OCI-LY7 (cell line): ENCODE measurements around the gene SERINC2.

ENCODE experiments used
- CTCF ChIP-seq: fragments of 200-600 bp; sonication (generic); conservative IDR thresholded peaks from 2 replicates; pipeline ENCODE4 v1.5.1; 2014; ENCODE audit warnings: mild to moderate bottlenecking, antibody characterized with exemption, low read length, moderate library complexity, mixed read lengths
- EZH2phosphoT487 ChIP-seq: fragments of 200-600 bp; sonication (generic); IDR thresholded peaks from 2 replicates; pipeline ENCODE4 v1.6.1; 2018; ENCODE audit warnings: low read depth, borderline replicate concordance, mild to moderate bottlenecking, mixed run types, antibody characterized with exemption, low read length, moderate library complexity, mixed read lengths

- no peak for TF ChIP-seq CTCF
- no peak for TF ChIP-seq EZH2phosphoT487
Measured at GRCh38 chr1:31381394-31382294, 31.4 kb upstream of the SERINC2 start.
